Lung (tissue), 12 donors: Measurements from ENCODE around the gene KIF26B. TPM values are rescaled to one million over a fixed set of nuclear protein-coding genes. Genes with fewer than 3 reads are reported as not detected.

Source experiments
- ATAC-seq: fragments of 200-7000 bp; cut with Tn5 transposase; one replicate; pipeline ENCODE4 v1.9.1; 2020; ENCODE audit warnings: moderate number of reproducible peaks; ENCODE audit not compliant: insufficient read depth, low FRiP score
- DNase-seq, 3 donors: peaks; one replicate each; pipeline ENCODE4 v3.0.0-alpha.2; 2013 to 2017
- H3K27ac ChIP-seq, 2 donors: one replicate each; pipeline ENCODE4 v1.5.1; 2013; ENCODE audit warnings: mild to moderate bottlenecking in 2 of 2, moderate library complexity in 2 of 2, control low read depth in 1 of 2, inconsistent platforms in 1 of 2, low read depth in 1 of 2, low read length in 1 of 2
- H3K27me3 ChIP-seq, 3 donors: one replicate each; pipeline ENCODE4 v1.5.1; 2013; ENCODE audit warnings: low read length in 2 of 3; ENCODE audit not compliant: control insufficient read depth in 3 of 3, insufficient read depth in 3 of 3
- H3K36me3 ChIP-seq, 4 donors: one replicate each; pipeline ENCODE4 v1.5.1; 2013; ENCODE audit warnings: low read length in 4 of 4, mild to moderate bottlenecking in 1 of 4, moderate library complexity in 1 of 4; ENCODE audit not compliant: control insufficient read depth in 4 of 4, insufficient read depth in 4 of 4
- H3K4me1 ChIP-seq, 5 donors: one replicate each; pipeline ENCODE4 v1.5.1; 2013; ENCODE audit warnings: low read length in 5 of 5, mild to moderate bottlenecking in 2 of 5, moderate library complexity in 1 of 5; ENCODE audit not compliant: control insufficient read depth in 5 of 5, insufficient read depth in 5 of 5
- H3K4me3 ChIP-seq: one replicate; pipeline ENCODE4 v1.5.1; 2013; ENCODE audit warnings: mild to moderate bottlenecking, control low read depth, moderate library complexity
- H3K9ac ChIP-seq, 2 donors: one replicate each; pipeline ENCODE4 v1.5.1; 2013; ENCODE audit warnings: low read length in 2 of 2, control low read depth in 1 of 2; ENCODE audit not compliant: insufficient read depth in 1 of 2
- H3K9me3 ChIP-seq, 4 donors: one replicate each; pipeline ENCODE4 v1.5.1; 2013; ENCODE audit warnings: low read length in 3 of 4, mild to moderate bottlenecking in 1 of 4, moderate library complexity in 1 of 4; ENCODE audit not compliant: control insufficient read depth in 4 of 4, insufficient read depth in 3 of 4
- WGBS, 2 donors: extraction: QIAGEN DNeasy Blood & Tissue Kit; methylation state at CpG; one replicate each; pipeline ENCODE4 v1.1.7; 2013; 5-methylcytosine and 5-hydroxymethylcytosine counted together
- polyA plus RNA-seq, 2 donors: library from polyadenylated mRNA; stranded (reverse); fragments of 200-250 nt; gene quantifications; one replicate each; pipeline ENCODE4 v1.2.1, GENCODE V29; 2013
- total RNA-seq, 2 donors: library from RNA; depleted of rRNA in 1 of 2; stranded (reverse); fragments of >200 nt in 1 of 2; gene quantifications; one replicate each; pipeline ENCODE4 v1.2.1, GENCODE V29; 2014 to 2021
- TF ChIP-seq, protein P1 (sequence below): IDR thresholded peaks from 2 replicates; pipeline ENCODE4 v1.5.1; 2012; ENCODE audit warnings: mild to moderate bottlenecking; ENCODE audit errors: control extremely low read depth, extremely low read depth
- donor health status: control.
- donor health status: control.
- donor health status: Bipolar disorder and iron deficiency.
- donor health status: healthy.
- donor health status: DM: yes; HTN: yes; CAD: no.

Gene KIF26B
- total and polyA plus RNA-seq, 4 donors, result 0.61 to 6.7 (median 2.2) TPM

DNA sequence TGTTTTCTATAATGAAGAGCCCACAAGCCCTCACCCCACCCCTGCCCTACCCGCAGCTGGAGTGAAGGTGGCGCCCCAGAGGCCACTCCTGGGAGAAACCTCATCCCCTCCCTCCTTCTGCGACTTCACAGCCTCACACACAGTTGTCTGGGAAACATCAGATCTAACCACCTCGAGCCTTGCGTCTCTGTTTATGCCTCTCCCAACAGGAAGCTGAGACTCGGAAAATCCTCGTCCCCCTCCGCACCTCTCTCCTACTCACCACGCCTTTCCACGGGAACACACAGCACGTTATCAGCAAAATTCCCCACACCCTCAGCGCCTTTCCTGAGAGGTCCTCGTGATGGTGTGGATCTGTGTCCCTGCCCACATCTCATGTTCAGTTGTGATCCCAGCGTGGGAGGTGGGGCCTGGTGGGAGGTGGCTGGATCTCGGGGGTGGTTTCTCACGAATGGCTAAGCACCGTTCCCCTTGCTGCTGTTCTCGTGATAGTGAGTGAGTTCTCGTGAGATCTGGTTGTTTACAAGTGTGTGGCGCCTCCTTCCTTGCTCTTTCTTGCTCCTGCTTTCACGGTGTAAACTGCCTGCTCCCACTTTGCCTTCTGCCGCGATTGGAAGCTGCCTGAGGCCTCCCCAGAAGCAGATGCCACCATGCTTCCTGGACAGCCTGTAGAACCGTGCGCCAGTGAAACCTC lies 190.6 kb downstream of the KIF26B start:
- DNase-seq, result no peak
- H3K36me3 ChIP-seq, result no peaks in the 10 kb centered on the region
- ATAC-seq, result no peak
- TF ChIP-seq, protein P1, sequence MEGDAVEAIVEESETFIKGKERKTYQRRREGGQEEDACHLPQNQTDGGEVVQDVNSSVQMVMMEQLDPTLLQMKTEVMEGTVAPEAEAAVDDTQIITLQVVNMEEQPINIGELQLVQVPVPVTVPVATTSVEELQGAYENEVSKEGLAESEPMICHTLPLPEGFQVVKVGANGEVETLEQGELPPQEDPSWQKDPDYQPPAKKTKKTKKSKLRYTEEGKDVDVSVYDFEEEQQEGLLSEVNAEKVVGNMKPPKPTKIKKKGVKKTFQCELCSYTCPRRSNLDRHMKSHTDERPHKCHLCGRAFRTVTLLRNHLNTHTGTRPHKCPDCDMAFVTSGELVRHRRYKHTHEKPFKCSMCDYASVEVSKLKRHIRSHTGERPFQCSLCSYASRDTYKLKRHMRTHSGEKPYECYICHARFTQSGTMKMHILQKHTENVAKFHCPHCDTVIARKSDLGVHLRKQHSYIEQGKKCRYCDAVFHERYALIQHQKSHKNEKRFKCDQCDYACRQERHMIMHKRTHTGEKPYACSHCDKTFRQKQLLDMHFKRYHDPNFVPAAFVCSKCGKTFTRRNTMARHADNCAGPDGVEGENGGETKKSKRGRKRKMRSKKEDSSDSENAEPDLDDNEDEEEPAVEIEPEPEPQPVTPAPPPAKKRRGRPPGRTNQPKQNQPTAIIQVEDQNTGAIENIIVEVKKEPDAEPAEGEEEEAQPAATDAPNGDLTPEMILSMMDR, result no peak
- H3K9ac ChIP-seq, result no peak overlapping the region
- no peak overlapping the region for H3K4me3 ChIP-seq
- 80 to 81% methylated on average over 25 of the region's 25 CpGs for WGBS, 2 donors
- H3K4me1 ChIP-seq, result no peaks in the 10 kb centered on the region
- no peak overlapping the region for H3K27ac ChIP-seq
- H3K9me3 ChIP-seq, result peaks cover 0 to 2% (median 0%) of the 10 kb centered on the region in 4 donors
- no peaks in the 10 kb centered on the region for H3K27me3 ChIP-seq

DNA sequence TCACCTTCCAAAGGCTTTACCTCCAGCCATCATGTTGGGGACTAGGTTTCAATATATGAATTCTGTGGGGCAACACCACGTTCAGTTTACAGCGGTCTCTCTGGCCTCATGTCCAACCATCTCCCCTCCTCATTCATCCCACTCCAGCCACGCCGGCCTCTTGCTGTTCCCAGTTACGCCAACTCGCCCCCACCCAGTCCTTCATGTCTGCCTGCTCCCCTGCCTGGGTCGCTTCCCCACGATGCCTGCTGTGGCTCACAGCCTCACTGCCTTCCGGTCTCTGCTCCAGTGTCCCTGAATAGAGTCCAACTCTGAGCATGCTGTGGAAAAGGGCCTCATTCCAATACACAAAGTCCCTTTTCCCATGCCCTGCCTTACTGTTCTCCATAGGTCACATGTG lies 193.8 kb downstream of the KIF26B start:
- no peaks in the 10 kb centered on the region for H3K4me1 ChIP-seq
- 93 to 96% methylated on average over 9 of the region's 9 CpGs for WGBS, 2 donors
- DNase-seq, result no peak

DNA sequence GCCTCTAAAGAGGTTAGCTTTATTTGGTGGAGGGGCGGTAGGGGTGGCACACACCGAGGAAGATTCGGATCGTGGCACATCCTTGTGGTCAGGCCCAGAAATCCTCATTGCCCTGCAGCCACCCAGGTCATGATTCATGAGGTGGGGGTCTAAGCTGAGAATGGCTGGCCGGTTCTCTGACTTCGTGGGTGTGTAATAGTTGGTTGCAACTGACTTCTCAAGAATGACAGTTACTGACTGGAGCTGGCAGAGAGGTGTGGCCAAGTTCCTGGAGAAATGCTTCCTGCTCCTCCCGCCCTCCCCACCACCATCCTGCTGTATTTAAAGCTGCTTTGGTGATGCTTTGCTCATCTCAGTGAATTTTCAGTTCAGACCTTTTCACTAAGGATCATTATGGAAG lies 198.6 kb downstream of the KIF26B start:
- 87 to 90% methylated on average over 7 of the region's 7 CpGs for WGBS, 2 donors
- no peaks in the 10 kb centered on the region for H3K4me1 ChIP-seq
- H3K9ac ChIP-seq, result no peak overlapping the region
- H3K27me3 ChIP-seq, result no peaks in the 10 kb centered on the region
- H3K9me3 ChIP-seq, result no peaks in the 10 kb centered on the region
- DNase-seq (no peak), ATAC-seq (no peak)
- no peaks in the 10 kb centered on the region for H3K36me3 ChIP-seq
- TF ChIP-seq, protein P1, result no peak
- H3K4me3 ChIP-seq, result no peak overlapping the region
- H3K27ac ChIP-seq, result no peak overlapping the region

More for the DNA sequence above, 193.8 kb downstream of the KIF26B start:
- H3K36me3 ChIP-seq, result no peaks in the 10 kb centered on the region
- TF ChIP-seq, protein P1, result no peak
- ATAC-seq, result no peak
- no peak overlapping the region for H3K9ac ChIP-seq
- peaks cover 0 to 2% (median 0%) of the 10 kb centered on the region in 4 donors for H3K9me3 ChIP-seq
- no peak overlapping the region for H3K27ac ChIP-seq
- H3K4me3 ChIP-seq, result no peak overlapping the region
- no peaks in the 10 kb centered on the region for H3K27me3 ChIP-seq
